HG03521 (cell line): Measurements from ENCODE around the gene FANCC.

Source experiments
- ATAC-seq: cut with Tn5 transposase; IDR thresholded peaks from one replicate; pipeline ENCODE4 v1.9.1; 2021; ENCODE audit warnings: mild to moderate bottlenecking, moderate library complexity; ENCODE audit not compliant: unreplicated experiment

Gene FANCC

DNA sequence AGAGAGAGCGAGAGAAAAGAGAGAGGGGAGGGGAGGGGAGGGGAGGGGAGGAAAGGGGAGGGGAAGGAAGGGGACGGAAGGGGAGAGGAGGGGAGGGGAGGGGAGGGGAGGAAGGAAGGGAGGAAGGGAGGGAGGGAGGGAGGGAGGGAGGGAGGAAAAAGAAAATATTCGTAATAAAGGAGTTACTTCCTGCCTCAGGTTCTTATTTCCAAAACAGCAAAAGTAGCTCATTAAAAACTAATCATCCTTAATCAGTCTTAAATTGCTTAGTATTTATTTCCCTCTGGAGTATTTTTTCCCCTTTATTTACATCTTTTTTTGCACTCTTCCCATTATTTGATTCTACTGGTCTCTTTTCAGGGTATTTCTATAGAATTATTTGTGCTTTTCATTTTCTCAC lies 162.3 kb downstream of the FANCC start:
- no peak for ATAC-seq

DNA sequence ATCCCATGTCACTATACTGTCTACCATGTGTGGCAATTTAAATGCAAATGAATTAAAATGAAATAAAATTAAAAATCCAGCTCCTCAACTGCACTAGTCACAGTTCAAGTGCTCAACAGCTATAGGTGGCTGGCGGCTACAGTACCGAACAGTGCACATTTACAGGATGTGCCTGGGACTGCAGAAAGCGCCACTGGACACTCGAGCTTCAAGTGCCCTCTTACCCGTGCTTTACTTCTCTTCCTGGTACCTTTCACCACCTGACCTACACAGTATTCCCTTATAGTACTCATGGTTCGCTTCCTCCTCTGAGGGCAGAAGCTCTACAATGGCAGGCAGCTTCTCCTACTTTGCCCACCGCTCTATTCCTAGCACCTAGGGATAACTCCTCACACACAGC lies 166.6 kb downstream of the FANCC start:
- no peak for ATAC-seq

DNA sequence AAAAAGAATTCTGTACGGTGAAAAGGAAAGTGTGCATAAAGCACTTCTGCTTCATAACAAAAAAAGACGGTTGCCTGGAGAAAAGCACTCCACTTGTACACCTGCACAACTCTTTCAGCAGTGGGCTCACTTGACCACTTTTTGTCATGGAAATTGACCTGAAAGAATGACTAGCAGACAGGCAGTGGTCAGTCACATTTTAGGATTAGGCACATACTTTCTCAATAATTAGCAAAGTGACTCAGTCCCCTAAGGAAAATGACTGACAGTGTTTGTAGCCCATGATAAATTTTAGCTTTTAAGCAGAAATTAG lies 169.3 kb downstream of the FANCC start:
- ATAC-seq, result no peak

DNA sequence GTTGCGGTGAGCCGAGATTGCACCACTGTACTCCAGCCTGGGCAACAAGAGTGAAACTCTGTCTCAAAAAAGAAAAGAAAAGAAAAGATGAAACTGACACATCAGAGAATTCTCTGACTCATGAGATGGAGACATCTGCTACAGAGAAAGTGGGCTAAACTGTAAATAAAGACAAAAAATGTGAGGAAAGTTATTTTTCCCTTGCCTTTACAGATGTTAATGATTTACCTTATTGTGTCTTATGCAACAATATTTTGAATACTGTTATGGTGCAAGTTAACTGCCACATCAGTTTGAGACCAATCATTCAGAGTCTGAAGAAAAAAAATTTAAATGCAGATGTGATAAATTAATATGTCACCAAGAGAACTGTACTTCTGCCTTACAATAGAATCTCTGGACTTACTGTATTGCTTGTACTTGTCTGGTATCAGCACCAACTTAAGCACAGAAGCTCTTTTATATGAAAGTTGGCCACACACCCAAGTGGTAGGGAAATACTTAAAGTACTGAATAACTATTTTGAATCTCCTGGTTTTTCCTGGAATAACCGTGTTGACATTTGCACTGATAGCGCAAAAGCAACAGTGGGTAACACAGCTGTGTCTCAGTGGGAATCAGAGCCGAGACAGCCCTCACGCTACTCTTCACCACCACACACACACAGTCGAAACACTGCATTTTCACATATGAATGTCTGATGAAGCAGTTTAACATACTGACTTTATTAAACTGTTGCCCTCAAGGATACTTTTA lies 169.9 kb downstream of the FANCC start:
- ATAC-seq, result no peak

DNA sequence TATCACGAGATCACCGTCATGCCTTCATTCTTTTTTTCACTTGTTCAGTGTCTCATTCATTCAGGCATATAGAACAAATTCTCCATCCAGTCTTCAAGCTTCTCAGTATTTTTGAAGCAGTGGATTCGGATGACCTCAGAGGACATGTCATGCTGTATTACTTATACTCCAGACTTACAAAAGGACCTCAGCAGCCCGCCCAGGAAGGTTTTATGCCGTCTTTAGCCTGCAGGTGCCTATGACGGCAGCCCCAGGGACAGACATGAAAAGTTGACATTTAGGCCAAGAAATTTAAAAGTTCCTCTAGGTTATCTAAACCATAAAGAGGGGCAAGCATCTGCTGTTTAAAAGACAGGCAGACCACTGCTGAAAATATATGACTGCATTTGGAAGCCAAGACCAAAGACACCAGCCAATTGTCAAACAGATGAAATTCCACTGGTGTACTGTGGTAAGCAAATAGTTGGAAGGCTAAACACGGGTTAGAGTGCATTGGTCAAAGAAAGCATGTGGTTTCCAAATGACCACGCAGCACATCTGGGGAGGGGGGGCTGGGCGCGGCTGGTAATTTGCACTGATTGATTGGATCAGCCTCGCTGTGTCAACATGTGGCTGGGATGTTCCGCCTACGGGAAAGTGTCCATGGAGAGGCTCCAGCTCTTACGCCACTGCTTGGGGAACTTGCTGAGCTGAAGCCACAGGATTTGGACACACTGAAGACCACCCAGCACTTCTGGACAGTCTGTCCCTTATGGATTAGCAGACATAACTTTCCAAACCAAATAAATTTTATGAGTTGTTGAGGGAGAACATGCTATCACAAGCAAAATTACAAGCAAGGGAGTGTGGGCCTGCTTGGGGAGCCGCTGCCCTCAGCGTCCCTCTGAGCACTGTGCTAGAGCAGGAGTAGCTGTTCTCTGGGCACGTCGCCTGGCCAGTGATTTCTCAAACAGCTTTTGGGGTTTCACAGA lies 173.6 kb downstream of the FANCC start:
- no peak for ATAC-seq

DNA sequence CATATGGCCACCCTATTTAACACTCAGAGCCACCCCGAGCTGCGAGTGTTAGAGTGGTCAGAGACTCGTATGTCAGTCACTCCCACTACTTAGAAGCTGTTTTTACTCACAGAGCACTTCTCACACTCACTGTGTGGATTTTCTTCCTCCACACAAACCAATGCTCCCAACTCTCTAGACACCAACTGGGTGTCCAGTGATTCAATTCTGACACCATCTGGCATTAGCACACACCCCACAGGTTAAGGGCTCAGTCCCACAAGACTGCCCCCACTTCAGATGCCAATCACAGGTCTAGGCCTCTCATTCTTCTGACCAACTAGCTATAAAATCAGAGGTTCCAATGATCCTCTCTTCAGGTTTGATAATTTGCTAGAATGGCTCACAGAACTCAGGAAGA lies 174.8 kb downstream of the FANCC start:
- ATAC-seq, result no peak

DNA sequence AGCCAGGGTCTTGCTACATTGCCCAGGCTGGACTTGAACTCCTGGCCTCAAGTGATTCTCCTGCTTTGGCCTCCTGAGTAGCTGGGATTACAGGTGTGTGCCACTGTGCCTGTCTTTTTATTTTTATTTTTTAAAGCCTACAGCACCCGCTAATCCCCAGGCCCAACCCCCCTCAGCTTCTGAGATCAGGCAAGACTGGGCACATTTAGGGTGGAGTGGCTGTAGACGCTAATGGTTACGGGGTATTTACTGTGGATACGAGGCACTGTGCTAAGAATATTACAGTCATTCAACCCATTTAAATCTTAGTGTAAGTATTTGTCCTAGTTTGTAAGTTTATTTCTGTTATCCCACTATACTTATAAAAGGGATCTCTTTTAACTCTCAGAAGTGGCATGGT lies 175.2 kb downstream of the FANCC start:
- ATAC-seq, result no peak

DNA sequence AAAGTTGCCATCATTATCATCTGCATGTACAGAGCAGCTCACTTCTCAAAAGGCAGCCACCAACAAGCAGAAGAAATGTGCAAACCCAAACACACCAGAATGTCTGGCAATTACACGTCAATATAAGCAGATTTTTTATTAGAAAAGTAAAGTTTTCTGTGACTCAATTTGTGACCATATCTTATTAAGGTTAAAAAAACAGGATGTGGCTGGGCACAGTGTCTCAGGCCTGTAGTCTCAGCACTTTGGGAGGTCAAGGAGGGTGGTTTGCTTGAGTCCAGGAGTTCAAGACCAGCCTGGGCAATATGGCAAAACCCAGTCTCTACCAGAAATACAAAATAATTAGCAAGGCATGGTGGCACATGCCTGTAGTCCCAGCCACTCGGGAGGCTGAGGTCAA lies 176.7 kb downstream of the FANCC start:
- no peak for ATAC-seq

DNA sequence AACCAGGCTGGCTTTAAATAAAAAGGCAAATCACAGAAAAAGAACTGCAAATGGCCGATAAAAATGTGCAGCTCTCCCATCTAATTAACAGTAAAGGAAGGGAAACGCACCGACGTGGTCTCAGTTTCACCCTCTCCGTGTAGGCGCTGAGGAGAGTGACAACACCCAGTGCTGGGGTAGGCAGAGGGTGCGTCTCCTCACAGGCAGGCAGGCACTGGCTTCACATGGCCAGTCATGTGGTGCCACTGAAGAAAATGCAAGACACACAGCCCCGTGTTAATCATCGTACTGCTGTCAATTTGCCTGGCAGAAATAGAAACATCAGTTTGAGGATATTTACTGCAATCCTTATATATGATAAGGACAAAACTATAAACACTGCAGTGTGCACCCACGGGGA lies 178.4 kb downstream of the FANCC start:
- no peak for ATAC-seq

DNA sequence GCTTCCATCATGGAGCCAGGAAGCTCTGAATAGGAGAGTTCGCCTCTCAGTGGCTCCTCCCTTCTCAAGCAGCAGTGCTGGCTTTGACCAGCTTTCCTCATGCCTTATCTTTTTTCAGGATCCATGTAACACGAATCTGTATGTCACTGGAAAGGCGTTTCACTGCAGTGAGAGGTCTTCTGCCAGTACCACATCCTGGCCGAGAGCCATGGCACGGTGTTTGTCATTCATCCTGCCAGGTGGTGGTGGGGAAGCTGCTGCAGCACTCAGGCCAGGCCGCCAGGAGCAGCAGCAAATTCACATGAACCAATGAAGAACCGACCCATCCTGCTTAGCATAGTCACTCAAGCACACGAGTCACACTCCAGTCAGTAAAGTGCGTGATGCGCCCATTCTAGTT lies 179.0 kb downstream of the FANCC start:
- no peak for ATAC-seq

DNA sequence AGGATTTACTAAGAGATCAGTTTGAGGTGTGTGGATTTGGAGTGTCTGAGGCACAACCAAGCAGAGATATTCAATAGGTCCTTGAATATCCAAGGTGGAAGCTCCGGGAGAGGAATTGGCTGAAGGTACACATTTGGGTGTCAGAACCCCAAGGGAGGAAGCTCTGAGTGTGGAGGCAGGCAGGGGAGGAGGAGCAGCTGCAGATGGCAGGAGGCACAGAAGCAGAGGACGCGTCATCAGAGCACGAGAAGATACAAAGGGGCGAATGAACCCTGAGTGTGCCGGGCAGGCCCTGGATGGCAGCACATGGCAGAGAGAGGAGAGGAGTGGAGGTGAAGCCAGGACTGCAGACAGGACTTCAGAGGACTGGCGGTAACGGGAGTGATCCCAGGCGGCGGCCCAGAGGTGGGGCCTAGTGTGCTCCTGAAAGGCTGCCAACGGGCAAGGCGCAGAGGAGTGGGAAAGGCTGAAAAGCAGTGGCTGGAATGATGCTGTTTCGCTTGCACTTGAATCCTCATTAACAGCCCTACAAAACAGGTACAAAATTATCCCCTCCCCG lies 179.8 kb downstream of the FANCC start:
- no peak for ATAC-seq

DNA sequence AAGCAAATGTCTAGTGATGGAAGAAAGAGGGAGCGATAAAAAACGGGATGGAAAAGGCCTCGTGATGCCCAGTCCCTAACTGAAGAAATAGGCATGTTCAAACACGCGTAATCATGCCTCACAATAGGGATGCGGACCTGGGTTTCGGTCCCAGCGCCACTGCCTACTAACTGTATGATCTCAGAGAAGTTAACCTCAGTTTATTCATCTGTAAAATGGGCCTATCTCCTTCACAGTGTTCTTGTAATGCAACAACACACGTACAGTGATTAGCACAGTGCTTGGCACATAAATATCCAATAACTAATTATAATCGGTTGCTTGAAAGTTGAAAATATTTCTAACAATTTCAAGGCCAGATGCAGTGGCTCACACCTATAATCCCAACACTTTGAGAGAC lies 181.8 kb downstream of the FANCC start:
- ATAC-seq, result no peak

DNA sequence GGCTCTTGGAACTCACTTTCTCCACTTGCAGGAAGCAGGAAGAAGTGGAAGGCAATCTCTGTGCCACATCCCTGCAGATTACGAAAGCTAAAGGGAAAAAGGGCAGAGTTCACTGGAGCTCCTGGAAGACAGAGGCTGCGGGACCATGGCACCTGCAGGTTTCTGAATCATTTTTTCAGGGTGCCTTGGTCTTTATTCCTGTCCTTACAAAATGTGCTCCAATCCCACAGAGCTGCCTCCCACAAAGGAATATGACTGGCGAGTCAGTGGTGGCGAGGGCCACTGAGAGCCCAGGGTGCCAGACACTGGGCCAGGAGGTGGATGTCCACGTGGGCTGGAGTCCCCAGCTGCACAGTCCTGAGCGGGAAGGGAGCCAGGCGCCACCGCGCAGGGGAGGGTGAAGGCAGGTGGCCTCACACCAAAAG lies 183.0 kb downstream of the FANCC start:
- no peak for ATAC-seq

DNA sequence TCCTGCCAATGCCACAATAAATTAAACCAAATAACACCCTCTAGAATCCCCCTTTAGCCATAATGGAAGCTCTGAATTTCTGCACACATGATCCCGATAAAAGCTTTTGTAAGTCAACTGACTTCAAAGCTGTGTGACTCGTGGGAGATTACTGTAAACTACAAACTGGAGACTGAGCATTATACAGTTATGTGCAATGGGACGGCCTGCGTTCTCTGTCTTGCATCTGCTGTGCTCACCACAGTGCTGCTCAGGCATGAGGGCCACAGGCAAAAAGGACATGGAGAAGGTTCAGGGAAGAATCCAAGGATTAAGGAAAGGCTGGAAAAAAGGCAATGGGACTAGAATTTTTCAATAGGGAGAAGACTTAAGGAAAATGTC lies 184.2 kb downstream of the FANCC start:
- no peak for ATAC-seq

DNA sequence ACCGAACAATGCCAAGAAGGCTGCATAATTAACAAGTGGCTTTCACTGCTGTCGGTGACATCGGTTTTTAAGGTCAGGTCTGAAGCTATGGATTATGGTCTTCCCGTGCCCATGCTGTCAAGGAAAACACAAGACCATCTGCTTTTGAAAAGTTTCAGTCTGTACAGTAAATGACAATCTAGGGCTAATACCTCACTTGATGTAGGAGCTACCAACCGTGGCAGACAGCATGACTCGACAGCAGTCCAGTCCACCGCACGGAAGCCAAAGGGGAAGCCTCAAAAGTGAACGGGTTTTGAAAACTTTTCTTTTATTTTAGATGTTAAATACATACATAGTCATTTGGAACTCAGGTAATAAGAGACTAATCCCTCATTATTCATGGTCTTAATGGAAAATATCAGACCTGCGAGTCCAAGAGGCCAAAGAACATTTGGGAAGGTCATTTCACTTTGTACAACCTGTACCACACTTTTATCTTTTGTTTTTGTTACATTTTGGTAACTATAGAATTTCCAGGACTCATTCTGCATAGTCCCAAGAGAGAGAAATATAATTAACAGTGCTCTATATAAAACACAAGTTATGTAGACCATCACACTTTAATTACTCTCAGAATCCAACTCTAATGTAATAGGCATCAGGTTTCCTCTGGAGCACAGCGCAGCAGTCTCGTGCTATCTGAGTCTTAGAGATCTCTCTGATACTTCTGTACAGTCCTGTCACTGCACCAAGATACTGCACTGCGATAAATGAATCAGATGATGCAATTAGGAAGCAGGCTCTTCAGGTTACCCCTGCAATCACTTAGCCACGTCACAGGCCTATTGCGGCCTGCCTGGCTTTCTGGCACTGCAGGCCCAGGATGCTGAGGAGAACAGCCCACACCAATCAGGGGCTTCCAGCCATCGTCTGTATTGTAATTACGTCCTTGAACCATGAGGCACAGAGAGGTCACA lies 184.9 kb downstream of the FANCC start:
- ATAC-seq, result no peak

DNA sequence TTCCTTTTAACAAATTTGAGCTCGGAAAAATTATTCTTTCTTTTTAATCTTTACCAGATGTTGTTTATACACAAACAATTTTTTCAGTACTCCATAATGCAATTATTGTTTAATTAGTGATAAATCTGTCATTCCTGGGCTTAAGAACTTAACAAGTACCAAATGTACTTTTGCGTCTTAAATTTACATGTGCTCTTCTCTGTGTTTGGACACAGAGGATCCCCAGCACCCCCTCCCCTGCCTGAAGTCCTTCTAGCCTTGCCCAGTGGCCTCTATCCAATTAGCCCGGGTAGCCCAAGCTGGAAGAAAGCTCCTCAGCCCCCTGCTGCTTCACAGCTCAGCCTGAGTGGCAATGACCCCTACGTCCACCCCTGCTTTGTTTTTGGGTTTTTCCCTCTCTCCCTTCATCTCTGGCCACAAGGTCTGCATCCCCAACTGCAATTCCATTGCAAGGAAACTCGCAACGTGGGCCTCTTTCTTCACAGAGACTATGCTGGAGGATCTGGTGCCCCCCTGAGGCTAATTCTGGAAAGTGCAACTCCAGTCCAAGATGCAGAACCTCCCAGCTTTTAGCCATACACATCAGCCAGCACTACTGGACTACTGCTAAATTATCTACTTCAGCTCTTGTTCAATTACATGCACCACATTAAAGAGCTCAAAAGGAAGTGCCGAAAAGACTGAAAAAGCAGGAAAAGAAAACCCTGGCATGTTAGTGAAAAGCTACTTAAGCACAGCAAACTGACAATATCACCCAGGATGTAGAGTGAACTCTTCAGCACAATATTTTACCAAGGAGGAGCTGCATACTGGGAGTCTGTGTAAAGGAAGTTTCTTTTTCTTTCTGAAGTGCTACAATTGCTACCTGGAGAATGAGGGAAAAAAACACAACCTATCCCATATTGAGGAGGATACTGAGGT lies 186.2 kb downstream of the FANCC start:
- ATAC-seq, result no peak

DNA sequence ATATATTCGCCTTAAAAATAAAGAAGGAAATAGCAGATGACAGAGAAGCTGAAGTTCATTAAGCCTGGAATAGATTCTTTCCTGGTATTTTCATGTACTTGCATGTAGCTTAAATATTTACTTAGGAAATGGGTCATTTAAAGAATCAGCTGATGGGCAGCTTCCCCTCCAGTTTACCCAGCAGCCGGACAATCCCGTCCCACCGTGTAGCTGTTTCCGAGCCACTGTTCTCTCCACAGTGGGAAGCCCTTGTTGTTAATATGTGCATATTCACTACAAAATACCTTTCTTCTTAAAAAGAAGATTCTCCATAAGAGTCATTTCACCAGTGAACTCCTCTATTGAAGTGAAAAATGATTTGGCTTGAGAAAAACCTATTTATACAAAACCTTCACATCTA lies 187.0 kb downstream of the FANCC start:
- no peak for ATAC-seq

DNA sequence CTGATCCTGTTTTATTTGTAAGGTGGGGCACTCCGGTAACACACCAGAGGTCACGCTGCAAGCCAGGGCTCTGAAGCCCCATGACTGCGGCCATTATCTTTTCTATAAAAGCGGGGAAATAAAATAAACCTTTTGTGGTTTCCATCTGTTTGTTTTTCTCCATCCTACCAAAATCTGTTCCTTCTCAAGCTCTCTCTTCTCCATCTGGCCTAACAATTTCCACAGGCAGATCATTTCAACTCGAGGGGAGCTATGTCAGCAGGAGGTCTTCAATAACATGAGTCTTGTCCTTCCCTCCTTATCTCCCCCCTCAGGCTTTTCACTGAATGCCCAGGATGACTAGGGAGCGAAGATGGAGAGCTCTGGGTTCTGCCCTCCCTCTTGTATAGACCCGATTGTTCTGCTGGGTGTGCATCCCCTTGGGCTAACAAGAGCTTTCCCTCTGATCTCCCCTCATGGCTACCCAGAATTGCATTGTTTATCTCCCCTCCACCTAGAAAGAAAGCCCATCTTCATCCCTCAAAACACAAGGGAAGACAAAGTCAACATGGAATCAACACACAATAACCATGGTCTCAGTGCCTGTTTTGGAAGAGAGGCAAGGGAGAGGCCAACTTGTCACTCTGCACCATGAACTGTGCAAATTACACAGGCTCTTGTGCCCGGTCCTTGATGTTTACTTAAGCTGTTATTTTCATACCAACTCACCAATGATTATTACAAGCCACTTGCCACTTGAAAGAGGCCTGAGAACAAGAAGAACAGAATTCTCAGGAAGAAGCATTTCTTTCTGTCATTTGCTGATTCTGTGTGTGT lies 187.8 kb downstream of the FANCC start:
- ATAC-seq, result no peak

DNA sequence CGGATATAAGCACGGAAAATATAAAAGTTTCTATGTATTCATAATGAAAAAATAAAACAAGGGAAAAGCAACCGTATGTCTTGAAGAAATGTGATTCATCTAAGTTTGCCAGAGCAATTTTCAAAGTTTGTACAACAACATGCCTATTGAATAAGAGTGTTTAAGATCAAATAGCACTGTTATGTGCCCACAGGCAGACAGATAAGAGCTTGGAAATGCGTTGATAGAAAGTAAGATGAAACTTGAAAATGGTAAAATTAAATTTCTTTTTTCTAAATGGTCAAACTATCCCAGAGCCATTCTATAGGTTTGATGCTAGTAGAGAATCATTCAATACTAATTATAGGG lies 189.4 kb downstream of the FANCC start:
- no peak for ATAC-seq
